ENCODE data around the gene TARM1.

TARM1 gene

DNA sequence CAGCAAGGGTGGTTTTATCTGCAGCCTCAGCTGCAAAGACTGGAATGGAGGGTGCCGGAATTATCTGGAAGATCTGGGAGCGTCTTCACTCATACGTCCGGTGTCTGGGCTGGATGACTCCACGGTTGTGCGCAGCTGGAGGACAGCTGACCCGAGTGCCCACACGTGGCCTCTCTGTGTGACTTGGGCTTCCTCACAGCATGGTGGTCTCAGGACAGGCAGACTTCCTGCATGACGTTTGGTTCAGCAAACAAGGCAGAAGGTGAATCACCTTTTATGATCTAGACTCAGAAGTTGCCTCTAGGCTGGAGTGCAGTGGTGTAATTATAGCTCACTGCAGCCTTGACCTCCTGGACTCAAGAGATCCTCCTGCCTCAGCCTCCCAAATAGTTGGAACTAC is 56.5 kb downstream of the TARM1 start:
- Histone ChIP-seq H3K27ac (ENCODE audit: low read length) (no peak overlapping the region), H3K9me3 (ENCODE audit: control insufficient read depth, low read depth, low read length) (no peaks in the 10 kb centered on the region), H3K9ac (ENCODE audit: low read length) (no peak overlapping the region), H3K36me3 (ENCODE audit: control insufficient read depth, low read depth, low read length) (no peaks in the 10 kb centered on the region), H3K4me3 (ENCODE audit: low read length) (no peak overlapping the region), H3K4me1 (ENCODE audit: control insufficient read depth, low read depth, low read length) (no peaks in the 10 kb centered on the region), H3K27me3 (ENCODE audit: control insufficient read depth, insufficient read depth, low read length) (peaks cover 7% of the 10 kb centered on the region)

- no peaks in the 10 kb centered on the region for H3K36me3 ChIP-seq (ENCODE audit: control insufficient read depth, low read depth, low read length)
- H3K4me1 ChIP-seq (ENCODE audit: control insufficient read depth, low read depth, low read length), result no peaks in the 10 kb centered on the region
- no peak overlapping the region for H3K4me3 ChIP-seq (ENCODE audit: low read length)
- no peak overlapping the region for H3K27ac ChIP-seq (ENCODE audit: low read length)
- H3K27me3 ChIP-seq (ENCODE audit: control insufficient read depth, insufficient read depth, low read length), result peaks cover 7% of the 10 kb centered on the region
- no peak overlapping the region for H3K9ac ChIP-seq (ENCODE audit: low read length)
- H3K9me3 ChIP-seq (ENCODE audit: control insufficient read depth, low read depth, low read length), result no peaks in the 10 kb centered on the region
Measured at GRCh38 chr19:54023191-54023590, 58.0 kb downstream of the TARM1 start.

GRCh38 chr19:54021932-54022331 is 59.2 kb downstream of the TARM1 start:
- Histone ChIP-seq H3K4me1 (ENCODE audit: control insufficient read depth, low read depth, low read length) (no peaks in the 10 kb centered on the region), H3K27ac (ENCODE audit: low read length) (no peak overlapping the region), H3K36me3 (ENCODE audit: control insufficient read depth, low read depth, low read length) (no peaks in the 10 kb centered on the region), H3K27me3 (ENCODE audit: control insufficient read depth, insufficient read depth, low read length) (peaks cover 7% of the 10 kb centered on the region), H3K9ac (ENCODE audit: low read length) (no peak overlapping the region), H3K9me3 (ENCODE audit: control insufficient read depth, low read depth, low read length) (no peaks in the 10 kb centered on the region), H3K4me3 (ENCODE audit: low read length) (no peak overlapping the region)

- no peaks in the 10 kb centered on the region for H3K4me1 ChIP-seq (ENCODE audit: control insufficient read depth, low read depth, low read length)
Measured at GRCh38 chr19:54021363-54021762, 59.8 kb downstream of the TARM1 start.

More at GRCh38 chr19:54021363-54021762, 59.8 kb downstream of the TARM1 start:
- Histone ChIP-seq H3K4me3 (ENCODE audit: low read length) (no peak overlapping the region), H3K27ac (ENCODE audit: low read length) (no peak overlapping the region), H3K9ac (ENCODE audit: low read length) (no peak overlapping the region), H3K36me3 (ENCODE audit: control insufficient read depth, low read depth, low read length) (no peaks in the 10 kb centered on the region), H3K9me3 (ENCODE audit: control insufficient read depth, low read depth, low read length) (no peaks in the 10 kb centered on the region), H3K27me3 (ENCODE audit: control insufficient read depth, insufficient read depth, low read length) (peaks cover 7% of the 10 kb centered on the region)

Data from iPS-18a (cell line).